ENCODE data around the gene EFCAB6. TPM values are rescaled to one million over a fixed set of nuclear protein-coding genes. Genes with fewer than 3 reads are reported as not detected.

EFCAB6 gene
- total and polyA plus RNA-seq, 10 donors, result 0.07 to 2.8 (median 0.78) TPM

GRCh38 chr22:43722444-43722843, 89.7 kb downstream of the EFCAB6 start:
- peaks cover 0 to 5% (median 0%) of the 10 kb centered on the region in 8 donors for H3K9me3 ChIP-seq
- DNase-seq, result no peak
- no peak overlapping the region for H3K27ac ChIP-seq
- 93 to 97% (median 96%) methylated on average over 5 of the region's 5 CpGs for WGBS, 5 donors
- no peaks in the 10 kb centered on the region for H3K27me3 ChIP-seq (replicated peaks in 1 of 7)
- peaks cover 0 to 5% (median 0%) of the 10 kb centered on the region in 6 donors for H3K4me1 ChIP-seq
- TF ChIP-seq POLR2A (IDR thresholded peaks at IDR 0.05), result no peak
- TF ChIP-seq, protein P1, sequence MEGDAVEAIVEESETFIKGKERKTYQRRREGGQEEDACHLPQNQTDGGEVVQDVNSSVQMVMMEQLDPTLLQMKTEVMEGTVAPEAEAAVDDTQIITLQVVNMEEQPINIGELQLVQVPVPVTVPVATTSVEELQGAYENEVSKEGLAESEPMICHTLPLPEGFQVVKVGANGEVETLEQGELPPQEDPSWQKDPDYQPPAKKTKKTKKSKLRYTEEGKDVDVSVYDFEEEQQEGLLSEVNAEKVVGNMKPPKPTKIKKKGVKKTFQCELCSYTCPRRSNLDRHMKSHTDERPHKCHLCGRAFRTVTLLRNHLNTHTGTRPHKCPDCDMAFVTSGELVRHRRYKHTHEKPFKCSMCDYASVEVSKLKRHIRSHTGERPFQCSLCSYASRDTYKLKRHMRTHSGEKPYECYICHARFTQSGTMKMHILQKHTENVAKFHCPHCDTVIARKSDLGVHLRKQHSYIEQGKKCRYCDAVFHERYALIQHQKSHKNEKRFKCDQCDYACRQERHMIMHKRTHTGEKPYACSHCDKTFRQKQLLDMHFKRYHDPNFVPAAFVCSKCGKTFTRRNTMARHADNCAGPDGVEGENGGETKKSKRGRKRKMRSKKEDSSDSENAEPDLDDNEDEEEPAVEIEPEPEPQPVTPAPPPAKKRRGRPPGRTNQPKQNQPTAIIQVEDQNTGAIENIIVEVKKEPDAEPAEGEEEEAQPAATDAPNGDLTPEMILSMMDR (IDR thresholded peaks at IDR 0.05 in 8 of 11, conservative IDR thresholded peaks at IDR 0.05 in 3 of 11), result no peak
- intact Hi-C loops (cut with DNase I; ENCODE audit: low total_unique reads), result no loop called here
- no peak overlapping the region for H3K4me3 ChIP-seq
- H3K36me3 ChIP-seq, result no peaks in the 10 kb centered on the region

GRCh38 chr22:43720716-43721115, 91.4 kb downstream of the EFCAB6 start:
- Histone ChIP-seq H3K9me3 (no peaks in the 10 kb centered on the region), H3K27ac (no peak overlapping the region), H3K4me1 (peaks cover 0 to 5% (median 0%) of the 10 kb centered on the region in 6 donors), H3K36me3 (no peaks in the 10 kb centered on the region), H3K4me3 (no peak overlapping the region), H3K27me3 (replicated peaks in 1 of 7) (no peaks in the 10 kb centered on the region)
- DNase-seq, result no peak
- intact Hi-C loops (cut with DNase I; ENCODE audit: low total_unique reads), result no loop called here
- TF ChIP-seq, protein P1 (IDR thresholded peaks at IDR 0.05 in 8 of 11, conservative IDR thresholded peaks at IDR 0.05 in 3 of 11), result no peak
- TF ChIP-seq POLR2AphosphoS5 (IDR thresholded peaks at IDR 0.05), result no peak
- 27 to 59% (median 32%) methylated on average over 1 of the region's 1 CpG for WGBS, 5 donors

- TF ChIP-seq, protein P1 (IDR thresholded peaks at IDR 0.05 in 8 of 11, conservative IDR thresholded peaks at IDR 0.05 in 3 of 11), result no peak
- no peak for TF ChIP-seq POLR2AphosphoS5 (IDR thresholded peaks at IDR 0.05)
- TF ChIP-seq POLR2A (IDR thresholded peaks at IDR 0.05), result no peak
- Histone ChIP-seq H3K4me3 (no peak overlapping the region), H3K9me3 (no peaks in the 10 kb centered on the region), H3K4me1 (no peaks in the 10 kb centered on the region), H3K27ac (no peak overlapping the region), H3K27me3 (replicated peaks in 1 of 7) (no peaks in the 10 kb centered on the region), H3K36me3 (no peaks in the 10 kb centered on the region)
- no peak for DNase-seq
- 90 to 95% (median 94%) methylated on average over 2 of the region's 2 CpGs for WGBS, 5 donors
- intact Hi-C loops (cut with DNase I; ENCODE audit: low total_unique reads), result no loop called here
Observed at GRCh38 chr22:43714104-43714503, 98.0 kb downstream of the EFCAB6 start.

DNA sequence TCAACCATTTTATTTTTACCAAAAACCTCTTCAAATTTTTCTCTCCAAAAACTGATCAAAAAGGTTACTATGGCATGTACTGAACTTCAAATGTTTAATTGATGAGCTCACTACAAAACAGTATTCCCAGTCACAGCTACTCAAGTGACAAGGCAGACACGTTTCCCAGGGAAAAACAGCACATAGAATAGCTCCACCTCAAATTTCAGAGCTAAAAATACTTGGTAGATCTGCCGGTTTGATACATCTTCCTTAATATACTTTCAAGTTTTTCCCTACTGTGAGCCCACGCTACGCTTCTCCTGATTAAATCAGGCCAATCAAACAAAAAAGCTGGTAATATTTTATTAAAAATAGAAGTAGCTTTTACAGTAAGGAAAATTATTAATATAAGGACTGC, 100.4 kb downstream of the EFCAB6 start:
- H3K36me3 ChIP-seq, result no peaks in the 10 kb centered on the region
- no peak for TF ChIP-seq POLR2AphosphoS5 (IDR thresholded peaks at IDR 0.05)
- WGBS, 5 donors, result 73 to 85% (median 75%) methylated on average over 4 of the region's 4 CpGs
- DNase-seq, result no peak
- no peak overlapping the region for H3K4me3 ChIP-seq
- no peaks in the 10 kb centered on the region for H3K9me3 ChIP-seq
- no peak overlapping the region for H3K27ac ChIP-seq
- H3K4me1 ChIP-seq, result no peaks in the 10 kb centered on the region
- intact Hi-C loops (cut with DNase I; ENCODE audit: low total_unique reads), result no loop called here
- H3K27me3 ChIP-seq (replicated peaks in 1 of 7), result no peaks in the 10 kb centered on the region

DNA sequence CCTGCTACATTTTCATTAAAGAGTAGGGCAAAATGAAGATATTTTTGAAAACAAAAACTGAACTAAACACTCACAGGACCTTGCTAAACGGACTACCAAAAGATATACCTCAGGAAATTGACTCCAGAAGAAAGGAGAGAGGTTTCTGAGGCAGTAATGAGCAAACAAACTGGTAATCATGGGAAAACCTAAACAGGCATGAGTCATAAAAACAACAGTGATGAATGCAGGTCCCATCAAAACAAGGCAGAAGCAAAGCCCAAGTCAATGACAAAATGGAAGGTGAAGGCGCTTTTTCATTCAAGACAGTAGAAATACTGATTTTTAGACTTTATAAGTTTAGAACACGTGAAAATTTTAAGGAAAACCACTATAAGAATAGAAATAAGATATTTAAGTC, 104.5 kb downstream of the EFCAB6 start:
- DNase-seq, result no peak
- WGBS, 5 donors, result 67 to 87% (median 81%) methylated on average over 3 of the region's 3 CpGs
- Histone ChIP-seq H3K4me1 (no peaks in the 10 kb centered on the region), H3K9me3 (peaks cover 4 to 29% (median 27%) of the 10 kb centered on the region in 8 donors), H3K27ac (no peak overlapping the region), H3K27me3 (replicated peaks in 1 of 7) (no peaks in the 10 kb centered on the region), H3K36me3 (no peaks in the 10 kb centered on the region), H3K4me3 (no peak overlapping the region)
- intact Hi-C loops (cut with DNase I; ENCODE audit: low total_unique reads), result no loop called here
- TF ChIP-seq, protein P1 (IDR thresholded peaks at IDR 0.05 in 8 of 11, conservative IDR thresholded peaks at IDR 0.05 in 3 of 11), result no peak
- no peak for TF ChIP-seq POLR2A (IDR thresholded peaks at IDR 0.05)
- no peak for TF ChIP-seq POLR2AphosphoS5 (IDR thresholded peaks at IDR 0.05)
